ENCODE measurements around the gene MDFIC. TPM values are rescaled to one million over a fixed set of nuclear protein-coding genes. Genes with fewer than 3 reads are reported as not detected.

MDFIC gene
- total and polyA plus RNA-seq, 2 of the 4 experiments (the other 2 are of a cell fraction), result 16.9 to 35.0 TPM

GRCh38 chr7:114969096-114969495 lies 47.2 kb downstream of the MDFIC start:
- H2AFZ ChIP-seq (replicated peaks; ENCODE audit: low read length, poor library complexity), result no peak overlapping the region
- no peak overlapping the region for H3K18ac ChIP-seq (ENCODE audit: low read depth, low read length)
- H4K20me1 ChIP-seq (ENCODE audit: insufficient read depth, low read length), result no peaks in the 10 kb centered on the region
- H3K4me1 ChIP-seq (ENCODE audit: control insufficient read depth, insufficient read depth, low read length), result peaks cover 6% of the 10 kb centered on the region
- ChIA-PET POLR2A (ENCODE audit: unreplicated experiment) (no interaction called here), CTCF (no interaction called here)
- DNase-seq, result no peak
- H3K27ac ChIP-seq (ENCODE audit: insufficient read depth, low read length), result no peak overlapping the region
- peaks cover 36 to 58% of the 10 kb centered on the region in 2 experiments for H3K79me1 ChIP-seq (ENCODE audit: low read depth in 1 of 2, low read length in 2 of 2)
- no peak overlapping the region for H2AK9ac ChIP-seq (replicated peaks; ENCODE audit: low read depth, low read length, poor library complexity)
- no peak overlapping the region for H3K4me2 ChIP-seq (ENCODE audit: low read depth, low read length)
- TF ChIP-seq CEBPB (IDR thresholded peaks at IDR 0.05; ENCODE audit: low read depth, low read length), result no peak
- TF ChIP-seq RAD21 (IDR thresholded peaks at IDR 0.05; ENCODE audit: low read length), result no peak
- TF ChIP-seq RFX5 (IDR thresholded peaks at IDR 0.05; ENCODE audit: low read depth, low read length), result no peak
- no peak overlapping the region for H2BK5ac ChIP-seq (ENCODE audit: low read depth, low read length, poor library complexity, severe bottlenecking)
- no peaks in the 10 kb centered on the region for H3K36me3 ChIP-seq (ENCODE audit: control insufficient read depth, insufficient read depth, low read length)
- intact Hi-C loops (cut with micrococcal nuclease) (no loop called here), in situ Hi-C loops (cut with MboI; ENCODE audit: low sequenced_read_pairs) (no loop called here), dilution Hi-C loops (cut with HindIII; ENCODE audit: low sequenced_read_pairs, unreplicated experiment) (no loop called here)
- H4K5ac ChIP-seq (ENCODE audit: low read depth, low read length), result no peak overlapping the region
- no TSS peak for BruUV-seq (replicated peaks)
- no CpG with 5 or more reads among the region's 4 CpGs for WGBS, 2 experiments (ENCODE audit: extremely low coverage in 2 of 2, insufficient read length in 1 of 2)
- H2BK120ac ChIP-seq (ENCODE audit: low read depth, low read length), result no peak overlapping the region
- H3K4me3 ChIP-seq (ENCODE audit: insufficient read depth, low read depth, low read length), result no peak overlapping the region
- H2BK15ac ChIP-seq (ENCODE audit: low read depth, low read length), result no peak overlapping the region
- H3K9me1 ChIP-seq (ENCODE audit: insufficient read depth, low read length), result 0 out of 2 replicates have a peak, but pooled peaks cover 2% of the 10 kb centered on the region
- H3K23ac ChIP-seq (ENCODE audit: low read depth, low read length), result no peak overlapping the region
- no peak overlapping the region for H3K14ac ChIP-seq (replicated peaks; ENCODE audit: low read depth, low read length)
- H4K8ac ChIP-seq (ENCODE audit: low read depth in 2 of 2, low read length in 2 of 2), result no peak overlapping the region
- H3K27me3 ChIP-seq (ENCODE audit: control insufficient read depth, insufficient read depth, low read length), result no peaks in the 10 kb centered on the region
- H2AK5ac ChIP-seq (ENCODE audit: low read depth, low read length), result no peak overlapping the region
- no peak overlapping the region for H3K4ac ChIP-seq (ENCODE audit: low read depth, low read length)
- H4K91ac ChIP-seq (ENCODE audit: insufficient read depth, low read depth, low read length), result no peak overlapping the region
- H3K9ac ChIP-seq (ENCODE audit: low read depth, low read length), result no peak overlapping the region
- H2BK20ac ChIP-seq (ENCODE audit: low read depth, low read length), result no peak overlapping the region
- no peaks in the 10 kb centered on the region for H3K9me3 ChIP-seq (ENCODE audit: control insufficient read depth, insufficient read depth, low read length)
- no peak overlapping the region for H3K56ac ChIP-seq (ENCODE audit: extremely low read depth, insufficient read depth, low read length)
- no peak for ATAC-seq (ENCODE audit: low read depth)

All from IMR-90 (cell line).